ENCODE results near the gene ALG2.

ALG2 gene

DNA sequence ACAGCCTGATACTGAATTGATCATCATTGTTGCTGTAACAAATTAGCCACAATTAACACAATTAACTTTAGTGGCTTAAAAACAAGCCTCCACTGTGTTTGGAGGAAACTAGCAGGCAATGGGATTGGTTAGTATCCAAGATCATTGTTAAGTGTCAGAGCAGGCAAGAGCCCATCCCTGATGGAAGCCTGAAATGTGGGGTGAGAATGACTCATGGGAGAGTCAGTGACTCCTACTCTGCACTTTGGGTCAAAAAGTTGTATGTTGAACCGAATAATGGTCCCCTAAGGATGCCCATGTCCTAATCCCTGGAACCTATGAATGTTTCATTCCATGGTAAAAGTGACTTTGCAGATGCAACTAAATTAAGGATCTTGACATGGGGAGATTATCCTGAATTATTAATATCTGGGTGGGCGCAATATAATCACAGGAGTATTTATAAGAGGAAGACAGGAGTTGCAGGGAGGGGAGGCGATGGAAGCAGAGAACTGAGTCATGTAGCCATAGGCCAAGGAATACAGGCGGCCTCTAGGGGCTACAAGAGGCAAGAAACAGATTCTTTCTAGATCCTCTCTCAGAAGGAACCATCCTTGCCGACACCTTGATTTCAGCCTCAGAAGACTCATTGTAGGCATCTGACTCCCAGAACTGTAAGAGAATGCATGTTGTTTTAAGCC is 28.8 kb downstream of the ALG2 start:
- no peak for DNase-seq (ENCODE audit: low spot score)

DNA sequence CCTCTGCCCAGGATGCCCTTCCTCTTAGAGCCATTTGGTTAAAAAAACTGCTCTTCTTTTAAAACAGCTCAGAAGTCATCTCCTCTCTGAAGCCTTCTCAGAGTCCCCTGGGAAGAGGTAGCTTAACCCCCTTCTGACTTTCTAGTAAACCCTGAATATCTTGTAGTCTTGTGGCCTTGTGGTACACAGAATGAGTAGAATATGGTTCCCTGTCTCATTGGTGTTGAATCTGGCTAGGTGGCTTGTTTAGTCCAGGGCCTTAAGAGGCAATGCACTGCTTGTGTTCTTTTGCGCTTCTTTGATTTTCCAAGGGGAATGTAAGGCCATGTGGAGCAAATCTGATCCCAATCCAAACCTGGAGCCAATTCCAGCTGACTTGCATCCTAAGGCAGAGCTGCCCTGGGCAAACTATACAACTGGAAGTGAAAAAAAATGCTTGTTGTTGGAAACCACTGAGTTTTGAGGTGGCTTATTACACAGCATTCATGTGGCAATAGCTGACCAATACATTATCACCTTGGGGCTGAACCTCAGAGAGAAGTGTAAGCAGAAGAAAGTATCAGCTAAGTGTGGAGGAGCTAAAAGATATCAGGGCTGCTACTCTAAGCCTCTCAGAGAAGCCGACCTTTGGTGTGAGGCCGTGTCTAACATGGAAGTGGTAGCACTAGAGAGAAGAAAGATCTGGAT is 31.0 kb downstream of the ALG2 start:
- DNase-seq (ENCODE audit: low spot score) = no peak

DNA sequence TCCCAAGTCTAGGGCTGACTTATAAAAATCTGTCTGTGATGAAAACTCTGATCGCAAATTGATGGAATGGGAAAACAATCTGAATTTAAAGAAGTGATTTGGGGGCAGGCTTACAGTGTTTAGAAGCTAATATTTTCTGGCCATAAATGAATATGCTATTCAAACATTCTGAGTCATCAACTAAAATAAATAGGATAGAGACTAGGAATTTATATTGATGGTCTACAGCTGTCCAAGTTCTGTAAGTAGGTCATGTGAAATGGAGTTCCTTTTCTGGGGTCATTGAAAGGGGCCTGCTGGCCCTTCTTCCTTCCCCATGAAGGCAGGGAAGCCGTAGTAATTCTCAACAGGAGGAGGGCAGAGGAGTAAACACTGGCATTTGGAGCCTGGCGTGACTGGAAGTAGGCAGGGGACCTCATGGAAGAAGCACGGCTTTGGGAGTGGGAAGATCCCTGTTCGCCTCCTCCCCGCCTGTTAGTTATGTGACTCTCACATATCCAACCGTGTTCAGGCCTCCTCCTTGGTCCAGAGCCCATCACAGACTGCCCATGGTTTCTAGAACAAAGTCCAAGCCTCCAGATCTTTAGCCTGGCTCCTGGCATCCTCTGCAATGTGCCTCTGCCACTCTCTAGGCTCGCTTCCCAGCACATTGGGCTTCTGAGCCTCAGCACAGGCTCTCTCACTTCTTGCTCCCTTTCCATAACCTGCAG is 31.7 kb downstream of the ALG2 start:
- no peak for DNase-seq (ENCODE audit: low spot score)

- DNase-seq (ENCODE audit: low spot score) = no peak
These were observed 32.6 kb downstream of the ALG2 start for GRCh38 chr9:99189186-99189585.

- no peak for DNase-seq (ENCODE audit: low spot score)
These were observed 34.4 kb downstream of the ALG2 start for GRCh38 chr9:99187311-99187710.

DNA sequence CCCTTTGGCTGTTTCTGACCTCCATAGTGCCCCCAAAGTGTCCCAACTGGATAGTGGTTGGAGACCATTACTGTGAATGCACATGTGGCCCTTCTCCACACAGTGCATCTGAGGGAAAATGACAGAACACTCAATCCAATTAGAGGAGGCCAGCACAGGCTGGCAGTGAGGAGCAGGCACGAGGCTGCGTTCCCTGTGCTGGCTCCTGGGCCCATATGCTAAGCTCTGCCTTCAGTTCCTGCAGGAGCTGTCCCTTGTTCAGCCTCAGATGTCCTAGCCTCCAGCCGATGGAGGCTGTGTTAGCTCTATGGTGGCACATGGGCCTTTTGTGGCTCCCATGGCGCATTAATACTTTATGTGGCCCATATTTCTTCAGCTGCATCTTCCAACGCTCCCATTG is 35.8 kb downstream of the ALG2 start:
- no peak for DNase-seq (ENCODE audit: low spot score)

DNA sequence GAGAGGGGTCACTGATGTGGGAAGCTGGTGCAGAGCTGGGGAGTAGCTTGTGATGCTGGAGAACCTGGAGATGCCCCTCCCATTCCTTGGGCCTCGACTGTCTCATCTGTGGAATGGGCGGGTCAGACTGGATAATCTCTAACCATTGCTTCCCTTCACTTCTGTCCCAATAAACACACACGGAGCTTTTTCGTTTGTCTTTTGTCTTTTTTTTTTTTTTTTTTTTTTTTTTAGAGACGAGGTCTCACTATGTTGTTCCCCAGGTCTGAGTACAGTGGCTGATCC is 36.5 kb downstream of the ALG2 start:
- no peak for DNase-seq (ENCODE audit: low spot score)

- peak; percentile 79 for DNase-seq (ENCODE audit: low spot score)
These were observed 37.0 kb downstream of the ALG2 start for GRCh38 chr9:99184475-99185347.

DNA sequence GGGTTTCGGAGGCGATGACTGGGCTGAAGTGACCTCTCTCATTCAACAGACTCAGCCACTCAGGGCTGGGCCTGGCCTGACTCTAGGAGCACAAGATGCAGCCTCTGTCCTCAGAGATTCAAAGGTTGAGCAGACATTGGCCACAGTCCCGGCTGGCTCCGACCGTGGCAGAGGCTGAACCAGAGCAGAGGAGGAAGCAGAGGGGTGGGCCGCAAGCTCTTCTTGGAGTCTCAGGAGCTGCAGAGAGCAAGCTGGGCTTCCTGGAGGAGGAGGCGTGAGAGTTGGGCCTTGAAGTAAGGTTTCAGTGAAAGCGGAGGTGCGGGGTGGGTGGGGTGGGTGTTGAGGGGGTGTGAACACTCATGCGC is 37.6 kb downstream of the ALG2 start:
- no peak for DNase-seq (ENCODE audit: low spot score)

- DNase-seq (ENCODE audit: low spot score) = no peak
These were observed 38.1 kb downstream of the ALG2 start for GRCh38 chr9:99183616-99184015.

DNA sequence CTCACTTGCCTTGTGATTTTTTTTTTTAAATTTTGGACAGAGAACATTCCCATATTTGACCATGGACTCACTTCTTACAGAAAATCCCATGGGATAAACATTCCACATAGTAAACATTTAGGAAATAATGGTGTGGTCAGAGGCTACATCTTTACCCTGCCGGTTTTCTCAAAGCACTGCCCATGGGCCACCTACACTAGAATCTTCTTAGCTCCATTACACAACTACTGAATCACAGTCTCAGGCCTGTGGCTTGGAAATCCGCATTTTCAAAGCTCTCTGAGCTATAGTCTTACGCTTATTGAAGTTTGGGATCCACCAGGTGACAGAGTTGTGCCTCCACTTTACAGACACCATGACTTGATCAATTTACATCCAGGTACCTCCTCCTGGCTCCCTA is 39.4 kb downstream of the ALG2 start:
- DNase-seq (ENCODE audit: low spot score) = no peak

DNA sequence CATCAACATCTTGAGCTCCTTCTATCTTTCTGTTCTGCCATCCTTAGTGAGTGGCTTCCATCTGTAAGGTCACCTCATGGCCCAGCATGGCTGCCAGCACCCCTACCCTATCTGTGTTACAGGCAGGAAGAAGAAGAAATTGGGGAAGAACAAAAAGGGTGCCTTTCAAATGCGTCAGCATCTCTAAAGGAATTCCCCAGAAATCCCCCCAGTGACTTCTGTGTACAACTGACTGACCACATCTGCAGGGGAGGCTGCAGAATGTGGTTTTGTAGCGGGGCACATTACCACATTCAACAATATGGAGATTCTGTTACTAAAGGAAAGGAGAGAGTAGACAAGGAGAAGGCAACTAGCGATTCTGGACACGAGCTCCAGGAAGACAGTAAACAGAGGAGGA is 40.1 kb downstream of the ALG2 start:
- DNase-seq (ENCODE audit: low spot score) = peak; percentile 48

- no peak for DNase-seq (ENCODE audit: low spot score)
These were observed 40.5 kb downstream of the ALG2 start for GRCh38 chr9:99181206-99181605.

- DNase-seq (ENCODE audit: low spot score) = no peak
These were observed 41.1 kb downstream of the ALG2 start for GRCh38 chr9:99180662-99181061.

DNA sequence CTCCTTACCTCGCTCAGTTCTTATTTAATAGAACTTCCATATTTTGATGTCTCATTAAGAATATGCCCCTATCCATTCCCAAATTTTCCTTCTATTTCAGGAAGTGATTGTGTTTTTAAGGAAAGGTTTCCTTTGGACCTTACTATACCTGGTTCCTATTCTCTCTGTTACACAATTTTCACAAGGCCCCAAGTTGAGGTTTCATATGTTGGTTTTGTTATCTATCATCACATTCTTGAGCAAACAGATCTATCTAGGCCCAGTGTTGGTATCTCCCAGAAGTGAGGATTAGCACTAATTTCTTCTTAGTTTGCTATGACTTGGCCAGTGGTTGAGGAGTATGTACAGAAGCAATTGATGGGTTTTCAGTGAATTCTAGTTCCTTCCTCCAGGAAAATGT is 41.5 kb downstream of the ALG2 start:
- no peak for DNase-seq (ENCODE audit: low spot score)

GRCh38 chr9:99178912-99179872 is 42.5 kb downstream of the ALG2 start:
- DNase-seq (ENCODE audit: low spot score) = no peak

- DNase-seq (ENCODE audit: low spot score) = no peak
These were observed 44.0 kb downstream of the ALG2 start for GRCh38 chr9:99177576-99178366.

GRCh38 chr9:99176527-99177013 is 45.2 kb downstream of the ALG2 start:
- DNase-seq (ENCODE audit: low spot score) = no peak

- DNase-seq (ENCODE audit: low spot score) = no peak
These were observed 47.9 kb downstream of the ALG2 start for GRCh38 chr9:99173570-99174504.
